ENCODE data around the gene TGFB2. TPM values are rescaled to one million over a fixed set of nuclear protein-coding genes. Genes with fewer than 3 reads are reported as not detected.

The TGFB2 gene
- polyA plus RNA-seq, 12 donors = 39.4 to 88.9 (median 60.5) TPM; not detected in 1

DNA sequence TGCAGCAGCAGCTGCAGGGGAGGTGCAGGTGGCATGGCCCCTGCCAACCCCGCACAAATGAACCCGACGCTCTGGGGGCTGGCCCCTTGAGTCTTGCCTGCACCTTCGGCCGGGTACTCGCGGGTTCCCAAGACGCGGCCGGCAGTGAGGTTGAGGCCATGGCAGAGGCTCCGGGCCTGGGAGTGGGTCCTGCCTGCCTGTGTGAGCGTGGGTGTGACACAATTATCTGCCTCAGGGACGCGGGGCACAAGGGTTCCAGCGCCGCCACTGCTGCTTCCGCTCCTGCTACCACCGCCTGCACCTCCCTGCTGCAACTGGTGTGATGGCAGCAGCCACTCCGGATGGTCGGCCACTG lies 20.9 kb upstream of the TGFB2 start:
- DNase-seq = no peak

DNA sequence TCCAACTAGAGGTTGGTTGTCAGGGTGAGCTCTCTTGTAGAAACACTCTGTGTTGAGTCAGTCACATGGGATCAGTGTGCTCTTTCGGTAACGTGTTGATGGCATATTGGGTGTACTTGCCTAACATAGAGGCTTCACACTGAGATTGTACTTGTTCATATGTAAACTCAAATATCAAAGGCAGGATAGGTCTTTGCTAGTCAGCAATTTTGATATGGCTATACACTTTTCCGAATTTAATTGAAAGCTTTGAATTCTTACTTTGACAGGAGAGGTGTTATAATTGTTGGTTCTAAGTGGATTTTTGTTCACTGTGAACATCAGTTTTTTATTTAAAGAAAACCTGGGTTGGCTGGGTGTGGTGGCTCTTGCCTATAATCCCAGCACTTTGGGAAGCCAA lies 16.4 kb upstream of the TGFB2 start:
- no peak for DNase-seq

DNA sequence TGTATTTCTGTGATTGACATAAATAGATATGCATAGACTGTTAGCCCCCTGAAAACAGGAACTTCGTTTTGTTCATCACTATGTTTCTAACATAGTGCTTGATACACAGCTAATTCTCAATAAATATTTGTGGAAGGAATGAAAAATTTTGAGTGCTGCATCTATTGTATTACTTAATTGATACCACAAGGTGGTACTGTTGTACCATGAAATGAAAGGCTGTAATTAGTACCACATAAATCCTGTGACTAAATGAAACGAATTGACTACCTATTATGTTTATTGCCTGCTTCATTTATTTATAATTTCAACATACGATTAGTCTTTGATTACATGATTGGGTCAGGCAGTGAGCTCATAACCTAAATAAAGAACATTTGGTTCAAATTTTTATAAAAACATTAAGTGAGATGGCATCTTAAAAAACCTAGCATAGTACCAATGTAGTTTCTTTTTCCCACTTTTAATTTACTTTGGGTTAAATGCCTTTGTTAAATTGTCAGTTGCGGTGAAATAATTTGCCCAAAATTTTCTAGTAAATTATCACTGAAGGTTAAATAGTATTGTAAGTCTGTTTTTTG lies 15.0 kb upstream of the TGFB2 start:
- DNase-seq = peak; percentile 63

DNA sequence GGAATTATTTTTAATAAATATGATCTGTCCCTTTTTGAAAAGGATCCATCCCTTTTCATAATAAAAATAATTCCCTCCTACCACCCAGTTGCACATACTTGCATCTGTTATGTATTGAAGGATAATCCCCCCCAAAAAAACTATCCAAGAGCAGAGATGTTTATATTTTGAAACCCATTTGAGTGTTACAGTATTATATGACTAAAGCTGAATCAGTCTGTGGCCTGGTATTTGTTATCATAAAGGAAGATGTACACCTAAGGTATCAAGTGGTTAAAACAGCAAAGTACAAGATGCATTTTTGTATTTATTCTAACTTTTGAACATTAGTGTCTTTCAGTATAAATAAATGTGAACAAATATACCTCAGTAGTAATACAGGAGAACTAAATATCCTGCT lies 12.7 kb upstream of the TGFB2 start:
- DNase-seq = no peak

DNA sequence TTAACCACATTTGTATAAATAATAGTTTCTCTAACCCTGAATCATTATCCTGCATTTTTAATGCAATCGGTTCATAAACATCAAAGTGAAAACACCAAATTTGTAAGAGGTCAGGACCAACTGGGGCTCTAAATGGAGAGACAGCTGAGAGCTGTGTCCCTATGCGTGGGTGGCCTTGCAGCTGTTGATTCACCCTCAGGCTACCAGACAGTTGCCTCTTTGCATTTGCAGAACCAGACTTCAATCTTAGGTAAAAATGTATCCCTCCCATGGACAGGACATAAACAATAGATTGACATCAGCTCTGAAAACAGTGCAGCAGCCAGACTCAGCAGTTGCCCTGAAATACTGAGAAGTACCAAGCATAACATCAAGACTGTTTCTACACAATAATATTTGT lies 8.8 kb upstream of the TGFB2 start:
- DNase-seq = no peak

DNA sequence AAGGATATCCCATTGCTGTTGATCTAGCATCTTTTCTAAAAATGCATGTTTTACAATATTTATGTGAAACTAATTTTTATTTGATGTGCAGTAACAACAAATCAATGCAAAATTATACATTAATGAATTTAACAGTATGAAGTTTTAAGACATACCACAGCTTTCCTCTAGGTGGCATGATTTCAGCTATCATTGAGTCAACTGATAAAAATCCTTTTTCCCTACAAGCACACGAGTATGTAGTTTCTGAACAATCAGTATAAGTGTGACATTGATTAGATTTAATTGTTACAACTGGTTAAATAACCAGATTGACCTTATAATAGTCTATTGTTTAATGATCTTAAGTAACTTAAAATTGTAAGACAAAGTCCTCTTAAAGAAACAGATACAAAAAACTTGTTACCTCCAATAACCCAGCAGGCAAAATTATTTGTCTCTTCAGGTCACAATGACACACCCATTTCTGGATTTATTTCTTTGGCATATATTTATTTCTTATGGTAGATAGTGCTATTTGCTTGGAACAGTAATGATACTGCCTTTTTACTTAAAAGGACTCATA lies 5.8 kb upstream of the TGFB2 start:
- DNase-seq = peak; percentile 49

DNA sequence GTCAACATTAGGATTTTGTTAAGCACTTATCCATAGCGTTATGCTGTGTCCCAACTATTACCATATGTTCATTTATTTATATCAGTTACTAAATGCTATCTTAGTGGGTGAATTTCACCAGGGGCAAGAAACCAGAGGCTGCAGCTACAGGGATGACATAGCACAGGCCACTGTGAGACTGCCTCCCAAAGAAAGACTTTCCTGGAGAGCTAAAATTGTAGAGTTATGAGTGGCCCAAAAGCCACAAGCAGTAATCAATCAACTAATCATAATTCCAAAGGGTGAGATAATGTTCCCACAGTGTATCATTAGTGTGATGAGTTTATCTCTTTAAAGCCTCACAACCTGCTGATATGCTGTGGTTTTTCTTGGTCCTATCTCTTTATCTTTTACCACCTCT lies 3.8 kb upstream of the TGFB2 start:
- no peak for DNase-seq

DNA sequence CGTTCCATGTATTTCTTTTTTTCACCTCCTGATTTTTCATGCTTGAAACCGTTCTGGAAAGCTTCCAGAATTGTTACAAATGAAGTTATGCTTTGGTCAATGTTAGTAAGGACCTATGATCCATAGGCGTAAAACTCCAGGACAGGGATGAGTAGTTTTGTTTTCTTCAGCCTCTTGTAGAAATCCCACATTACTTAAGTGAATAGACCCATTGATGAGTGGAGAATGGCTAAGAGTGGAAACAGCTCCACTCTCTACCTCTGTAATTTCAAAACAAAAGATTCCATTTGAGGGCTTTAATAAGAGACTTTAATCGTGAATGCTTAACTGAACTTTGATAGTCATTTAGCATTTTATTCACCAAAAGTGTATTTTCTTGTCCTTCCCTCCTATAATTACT lies 3.0 kb upstream of the TGFB2 start:
- no peak for DNase-seq

DNA sequence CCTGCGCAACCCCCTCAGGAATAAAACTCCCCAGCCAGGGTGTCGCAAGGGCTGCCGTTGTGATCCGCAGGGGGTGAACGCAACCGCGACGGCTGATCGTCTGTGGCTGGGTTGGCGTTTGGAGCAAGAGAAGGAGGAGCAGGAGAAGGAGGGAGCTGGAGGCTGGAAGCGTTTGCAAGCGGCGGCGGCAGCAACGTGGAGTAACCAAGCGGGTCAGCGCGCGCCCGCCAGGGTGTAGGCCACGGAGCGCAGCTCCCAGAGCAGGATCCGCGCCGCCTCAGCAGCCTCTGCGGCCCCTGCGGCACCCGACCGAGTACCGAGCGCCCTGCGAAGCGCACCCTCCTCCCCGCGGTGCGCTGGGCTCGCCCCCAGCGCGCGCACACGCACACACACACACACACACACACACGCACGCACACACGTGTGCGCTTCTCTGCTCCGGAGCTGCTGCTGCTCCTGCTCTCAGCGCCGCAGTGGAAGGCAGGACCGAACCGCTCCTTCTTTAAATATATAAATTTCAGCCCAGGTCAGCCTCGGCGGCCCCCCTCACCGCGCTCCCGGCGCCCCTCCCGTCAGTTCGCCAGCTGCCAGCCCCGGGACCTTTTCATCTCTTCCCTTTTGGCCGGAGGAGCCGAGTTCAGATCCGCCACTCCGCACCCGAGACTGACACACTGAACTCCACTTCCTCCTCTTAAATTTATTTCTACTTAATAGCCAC lies 696 bp downstream of the TGFB2 start:
- DNase-seq = peak; percentile 73

DNA sequence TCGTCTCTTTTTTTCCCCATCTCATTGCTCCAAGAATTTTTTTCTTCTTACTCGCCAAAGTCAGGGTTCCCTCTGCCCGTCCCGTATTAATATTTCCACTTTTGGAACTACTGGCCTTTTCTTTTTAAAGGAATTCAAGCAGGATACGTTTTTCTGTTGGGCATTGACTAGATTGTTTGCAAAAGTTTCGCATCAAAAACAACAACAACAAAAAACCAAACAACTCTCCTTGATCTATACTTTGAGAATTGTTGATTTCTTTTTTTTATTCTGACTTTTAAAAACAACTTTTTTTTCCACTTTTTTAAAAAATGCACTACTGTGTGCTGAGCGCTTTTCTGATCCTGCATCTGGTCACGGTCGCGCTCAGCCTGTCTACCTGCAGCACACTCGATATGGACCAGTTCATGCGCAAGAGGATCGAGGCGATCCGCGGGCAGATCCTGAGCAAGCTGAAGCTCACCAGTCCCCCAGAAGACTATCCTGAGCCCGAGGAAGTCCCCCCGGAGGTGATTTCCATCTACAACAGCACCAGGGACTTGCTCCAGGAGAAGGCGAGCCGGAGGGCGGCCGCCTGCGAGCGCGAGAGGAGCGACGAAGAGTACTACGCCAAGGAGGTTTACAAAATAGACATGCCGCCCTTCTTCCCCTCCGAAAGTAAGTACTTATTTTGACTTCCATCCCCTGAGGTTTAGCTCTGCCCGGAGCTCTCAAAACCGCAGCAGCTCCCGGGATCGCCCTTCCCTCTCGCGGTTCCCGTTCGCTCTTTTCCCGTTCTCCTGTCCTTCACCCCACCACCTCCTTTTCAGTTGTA lies 1.5 kb downstream of the TGFB2 start:
- DNase-seq = peak; percentile 61

DNA sequence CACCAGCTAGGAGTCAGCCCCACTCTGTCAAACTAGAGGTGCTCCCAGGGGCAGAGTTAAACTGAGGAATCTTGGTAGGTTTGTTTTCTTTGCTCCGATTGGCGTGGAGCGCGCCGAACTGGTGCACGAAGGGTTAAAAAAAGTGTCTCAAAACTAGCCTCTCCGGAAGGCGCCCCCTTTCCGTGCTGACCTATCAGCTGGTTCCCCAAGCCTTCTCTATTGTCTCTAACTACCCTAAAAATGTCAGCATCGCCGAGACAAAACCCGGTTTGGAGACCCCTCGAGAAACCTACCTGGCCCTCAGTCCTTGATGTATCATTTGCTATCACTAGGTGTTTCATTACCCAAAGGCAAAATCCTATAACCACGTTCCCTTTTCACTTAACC lies 2.2 kb downstream of the TGFB2 start:
- DNase-seq = peak; percentile 84

DNA sequence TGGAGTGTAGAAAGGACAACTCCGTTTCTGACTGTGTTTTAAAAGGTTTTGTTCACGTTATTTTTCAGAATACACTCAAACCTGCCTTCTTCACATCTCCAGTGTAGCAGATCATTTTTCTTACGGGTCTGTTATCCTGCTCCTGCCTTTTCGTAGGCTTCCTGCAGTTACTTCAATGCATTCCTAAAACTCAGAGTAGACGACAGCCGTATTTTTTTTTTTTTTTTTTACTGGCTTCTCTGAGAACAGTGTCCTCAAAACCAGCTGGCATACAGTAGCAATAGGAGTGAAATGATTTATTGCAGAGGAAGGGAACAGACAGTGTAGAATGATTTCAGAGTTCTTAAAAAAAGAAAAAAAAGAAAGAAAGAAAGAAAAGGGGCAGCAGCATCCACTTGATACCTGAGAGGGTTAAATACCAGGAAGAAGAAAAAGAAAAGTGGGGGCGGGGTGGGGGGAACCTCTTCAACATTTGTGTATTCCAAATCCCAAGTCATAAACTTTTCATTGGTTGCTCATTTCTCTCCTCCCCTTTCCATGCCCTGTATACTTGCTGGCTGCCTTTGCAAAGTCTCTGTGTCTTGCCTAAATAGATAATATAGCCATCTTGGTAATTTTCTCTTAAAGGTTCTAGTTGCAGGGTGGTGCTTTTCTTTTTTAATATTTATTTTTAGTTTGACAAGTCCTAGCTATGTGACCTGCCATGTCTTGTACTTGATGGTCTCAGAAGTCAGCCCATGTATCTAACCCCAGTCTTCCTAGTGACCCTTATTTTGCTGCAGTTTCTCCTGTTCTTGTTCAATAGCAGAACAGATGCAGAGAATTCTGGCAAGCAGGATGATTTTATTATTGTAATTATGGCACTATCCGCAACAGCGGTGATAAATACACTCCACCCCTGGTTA lies 2.8 kb downstream of the TGFB2 start:
- peak; percentile 90 for DNase-seq

DNA sequence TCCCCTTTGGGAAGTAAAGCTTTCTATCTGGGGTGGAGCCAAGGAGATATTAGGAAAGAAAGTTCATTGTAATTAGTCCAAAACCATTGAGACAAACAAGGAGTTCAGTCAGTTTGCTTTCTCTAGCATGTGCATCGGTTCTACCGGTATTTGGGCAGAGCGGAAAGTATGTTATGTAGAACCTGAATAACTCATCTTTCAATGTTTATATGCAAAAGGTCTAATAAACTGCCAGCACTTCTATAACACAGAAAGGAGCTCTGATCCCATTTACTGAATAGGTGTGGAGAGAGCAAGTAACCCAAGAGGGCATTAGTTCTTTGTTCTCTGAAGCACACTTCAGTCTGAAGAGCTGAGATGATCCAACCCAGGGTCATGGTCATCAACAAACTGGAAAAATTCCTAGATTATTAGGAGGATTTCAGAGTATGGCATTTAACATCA lies 3.5 kb downstream of the TGFB2 start:
- no peak for DNase-seq

DNA sequence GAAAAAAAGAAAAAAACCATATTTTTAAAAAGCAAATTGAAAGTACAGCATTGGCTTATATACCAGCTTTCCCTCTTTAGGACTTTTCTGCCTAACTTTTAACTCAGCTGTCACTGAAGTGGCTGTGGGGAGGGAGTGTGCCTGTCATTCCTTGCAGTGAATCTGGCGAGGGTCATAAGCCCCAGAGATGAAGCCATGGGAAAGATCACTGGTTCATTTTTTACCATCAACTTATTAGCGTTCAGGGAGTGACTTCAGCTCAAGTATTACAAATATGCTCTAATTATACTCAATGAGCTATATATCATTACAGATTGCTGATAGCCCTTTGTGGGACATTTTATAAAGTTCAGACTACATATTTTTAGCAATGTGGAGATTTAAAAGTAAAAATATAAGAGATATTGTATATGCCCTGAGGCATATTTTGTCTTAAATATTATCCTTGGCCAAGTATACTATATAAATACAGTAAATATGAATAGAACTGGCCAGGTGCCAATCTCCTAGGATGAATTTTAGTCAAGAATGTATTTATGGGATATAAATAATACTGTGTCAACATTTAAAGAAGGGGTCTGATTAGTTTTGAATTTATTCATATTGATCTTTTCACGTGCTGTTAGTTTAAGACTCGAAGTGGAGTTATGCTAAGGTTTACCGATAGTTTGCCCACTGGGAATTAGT lies 4.4 kb downstream of the TGFB2 start:
- DNase-seq = no peak

DNA sequence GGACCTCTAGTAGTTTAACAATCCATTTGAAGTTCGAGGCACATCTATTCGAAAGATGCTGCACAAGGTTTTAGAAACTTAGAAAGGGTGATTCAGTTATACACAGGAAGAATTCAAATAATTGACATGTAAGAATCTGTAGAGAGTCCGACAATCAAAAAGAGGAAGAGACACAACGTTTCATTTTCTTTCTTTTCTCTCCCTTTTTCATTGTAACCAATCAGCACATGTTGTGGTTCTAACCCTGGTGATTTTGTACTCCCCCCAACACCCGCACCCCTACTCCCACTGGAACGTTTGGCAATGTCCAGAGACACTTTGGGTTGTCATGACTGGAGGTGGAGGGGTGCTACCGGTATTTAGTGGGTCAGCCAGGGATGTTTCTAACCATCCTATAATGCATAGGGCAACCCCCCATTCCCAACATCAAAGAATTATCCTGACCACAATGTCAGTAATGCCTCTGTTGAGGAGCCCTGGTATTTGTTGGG lies 4.9 kb downstream of the TGFB2 start:
- DNase-seq = no peak

DNA sequence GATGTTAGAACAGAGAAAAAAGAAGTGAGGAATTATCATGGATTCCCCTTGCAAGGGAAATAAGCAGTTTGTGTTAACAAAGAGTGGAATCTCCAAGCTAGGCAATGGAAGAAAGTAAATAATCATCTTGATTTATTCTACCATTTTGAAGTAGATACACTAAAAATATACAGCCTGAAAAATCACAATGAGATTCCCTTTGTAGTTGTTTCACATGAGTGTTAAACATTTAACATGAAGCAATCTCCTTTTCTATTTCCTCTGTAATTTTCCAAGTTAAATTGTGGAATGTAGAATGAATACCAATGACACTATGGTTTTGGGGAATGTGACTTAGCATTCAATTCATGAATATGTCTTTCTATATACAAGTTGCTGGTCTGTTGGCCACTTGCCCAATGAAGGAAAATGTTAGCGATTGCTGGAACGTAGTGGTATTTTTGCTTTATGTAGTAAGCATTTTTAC lies 5.7 kb downstream of the TGFB2 start:
- peak; percentile 71 for DNase-seq

DNA sequence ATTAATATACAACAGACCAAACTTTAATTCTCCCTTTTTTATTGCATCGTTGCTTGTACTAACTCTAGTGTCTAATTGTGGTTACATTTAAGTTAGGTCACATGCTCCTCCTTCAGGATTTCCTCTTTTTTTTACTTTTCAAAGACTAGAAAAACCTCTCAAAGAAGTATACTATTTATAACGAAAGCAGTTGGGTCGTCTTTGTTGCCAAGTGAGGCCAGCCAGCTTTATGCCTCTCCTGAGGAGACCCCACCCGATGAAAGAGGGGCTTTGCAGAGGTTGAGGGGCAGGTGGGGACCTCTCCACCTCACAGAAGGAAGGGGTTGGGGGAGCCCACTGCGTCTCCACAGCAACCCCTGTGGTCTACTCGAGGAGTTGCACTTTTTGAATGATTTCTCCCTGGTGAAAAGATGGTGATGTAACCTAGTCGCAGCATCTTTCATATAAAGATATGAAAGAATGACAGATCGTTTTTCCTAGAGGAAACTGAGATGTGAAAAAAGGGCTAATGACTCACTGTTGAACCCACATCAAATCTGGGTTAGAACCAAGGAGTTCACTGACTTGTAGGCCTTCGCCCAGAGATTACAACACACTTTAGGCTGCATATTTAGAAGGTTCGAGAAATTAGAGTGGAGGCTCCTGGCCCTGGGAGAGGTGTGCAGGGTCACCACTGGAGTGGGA lies 6.4 kb downstream of the TGFB2 start:
- no peak for DNase-seq

DNA sequence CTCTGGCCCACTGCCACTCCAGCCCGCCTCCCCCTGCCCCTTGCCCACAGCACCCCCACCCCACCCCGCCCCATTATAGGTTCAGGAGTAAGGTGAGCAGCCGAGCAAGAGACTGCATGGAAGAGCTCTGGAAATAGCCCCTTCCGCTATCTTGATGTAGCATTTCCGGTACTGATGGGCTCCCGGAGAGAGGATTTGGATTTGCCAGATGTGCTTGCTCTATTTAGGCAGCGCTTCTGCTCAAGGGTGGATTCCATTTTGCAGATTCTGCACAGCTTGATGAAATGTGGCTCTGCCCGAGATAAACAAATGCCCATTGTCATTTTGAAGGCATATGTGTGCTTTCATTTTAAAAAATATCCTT lies 6.9 kb downstream of the TGFB2 start:
- DNase-seq = no peak

DNA sequence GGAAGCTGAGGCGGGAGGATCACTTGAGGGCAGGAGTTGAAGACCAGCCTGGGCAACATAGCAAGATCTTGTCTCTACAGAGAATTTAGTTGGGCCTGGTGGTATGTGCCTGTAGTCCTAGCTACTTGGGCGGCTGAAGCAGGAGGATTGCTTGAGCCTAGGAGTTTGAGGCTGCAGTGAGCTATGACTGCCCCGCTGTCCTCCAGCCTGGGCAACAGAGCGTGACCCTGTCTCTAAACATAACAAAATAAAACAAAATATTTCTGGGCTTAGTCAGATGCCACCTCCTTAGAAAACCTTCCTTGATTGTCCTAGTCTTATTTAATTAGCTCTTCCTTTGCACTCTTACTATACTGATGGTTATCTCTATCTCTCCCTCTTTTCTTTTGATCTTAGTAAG lies 8.5 kb downstream of the TGFB2 start:
- no peak for DNase-seq

DNA sequence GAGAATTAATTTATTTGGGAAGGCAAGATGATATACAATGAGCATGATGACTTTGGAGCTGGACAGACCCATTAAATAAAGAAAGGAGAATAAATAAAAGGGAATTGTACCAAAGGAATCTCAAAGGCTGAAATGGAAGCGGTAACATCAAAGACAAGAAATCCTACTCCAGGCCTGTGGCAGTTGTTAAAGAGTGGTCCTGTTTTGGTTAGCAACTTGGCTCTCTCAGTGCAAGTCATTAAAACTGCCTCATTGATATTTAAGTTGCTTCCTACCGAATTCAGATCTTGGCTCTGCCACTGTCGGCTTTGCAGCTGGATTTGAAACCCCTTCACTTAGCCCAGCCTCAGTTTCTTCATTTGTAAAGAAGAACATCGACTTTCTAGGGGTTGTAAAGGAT lies 10.1 kb downstream of the TGFB2 start:
- no peak for DNase-seq

Measured in muscle of arm (tissue), 12 donors.